Neural cell (in vitro differentiated cells): Measurements from ENCODE around the gene WIPF3. TPM values are rescaled to one million over a fixed set of nuclear protein-coding genes. Genes with fewer than 3 reads are reported as not detected.

Experiments
- H2AFZ ChIP-seq: fragments of 200-600, 300-800 bp; sonication (generic), shearing (Covaris generic); 2 replicates; pipeline ENCODE4 v1.6.0; 2014; ENCODE audit warnings: low read depth, mild to moderate bottlenecking, antibody characterized with exemption, low read length, moderate library complexity
- H3F3A ChIP-seq: fragments of 200-600 bp; shearing (Covaris generic); 2 replicates; pipeline ENCODE4 v1.6.1; 2016; ENCODE audit warnings: mild to moderate bottlenecking, moderate library complexity, mixed read lengths, antibody characterized with exemption, low read length; ENCODE audit not compliant: insufficient read depth, poor library complexity, severe bottlenecking
- H3K27ac ChIP-seq: fragments of 200-600, 300-800 bp; sonication (generic), shearing (Covaris generic); 2 replicates; pipeline ENCODE4 v1.5.1; 2014; ENCODE audit warnings: mild to moderate bottlenecking, low read length, moderate library complexity
- H3K27me3 ChIP-seq: fragments of 300-800, 200-600 bp; sonication (generic), shearing (Covaris generic); 2 replicates; pipeline ENCODE4 v1.6.0; 2014; ENCODE audit warnings: mild to moderate bottlenecking, low read depth, low read length, moderate library complexity; ENCODE audit not compliant: insufficient read depth
- H3K36me3 ChIP-seq: fragments of 300-800, 200-600 bp; sonication (generic), shearing (Covaris generic); 2 replicates; pipeline ENCODE4 v1.5.1; 2014; ENCODE audit warnings: mild to moderate bottlenecking, antibody characterized with exemption, low read length, moderate library complexity; ENCODE audit not compliant: insufficient read depth
- H3K4me2 ChIP-seq: fragments of 300-800, 200-600 bp; sonication (generic), shearing (Covaris generic); 2 replicates; pipeline ENCODE4 v1.6.0; 2014; ENCODE audit warnings: mild to moderate bottlenecking, low read length
- H3K4me3 ChIP-seq: fragments of 300-800, 200-600 bp; sonication (generic), shearing (Covaris generic); 2 replicates; pipeline ENCODE4 v1.5.1; 2014; ENCODE audit warnings: mild to moderate bottlenecking, low read length, moderate library complexity
- H3K79me2 ChIP-seq: fragments of 200-600 bp; shearing (Covaris generic); replicated peaks from 2 replicates; pipeline ENCODE4 v1.6.0; 2014; ENCODE audit warnings: mild to moderate bottlenecking, low read length, moderate library complexity; ENCODE audit not compliant: insufficient read depth
- H3K9ac ChIP-seq: fragments of 300-800, 200-600 bp; sonication (generic), shearing (Covaris generic); 2 replicates; pipeline ENCODE4 v1.6.1; 2016; ENCODE audit warnings: mild to moderate bottlenecking, low read length, mixed read lengths
- H3K9me2 ChIP-seq: fragments of 200-600 bp; shearing (Covaris generic); 2 replicates; pipeline ENCODE4 v1.6.1; 2016; ENCODE audit warnings: mild to moderate bottlenecking, low read length, mixed read lengths; ENCODE audit not compliant: insufficient read depth
- H3K9me3 ChIP-seq: fragments of 200-600, 300-800 bp; sonication (generic), shearing (Covaris generic); 2 replicates; pipeline ENCODE4 v1.6.1; 2016; ENCODE audit warnings: mild to moderate bottlenecking, mixed run types, low read length, moderate library complexity, mixed read lengths
- H4K20me1 ChIP-seq: fragments of 200-600 bp; shearing (Covaris generic); 2 replicates; pipeline ENCODE4 v1.6.1; 2016; ENCODE audit warnings: mild to moderate bottlenecking, mixed run types; ENCODE audit not compliant: insufficient read depth
- EP300 ChIP-seq: fragments of 450-650 bp; conservative IDR thresholded peaks from 2 replicates; pipeline ENCODE4 v1.6.1; 2014; ENCODE audit warnings: antibody characterized with exemption, mild to moderate bottlenecking, moderate library complexity; ENCODE audit not compliant: poor library complexity, severe bottlenecking
- EZH2 ChIP-seq: fragments of 200-600, 300-800 bp; shearing (Covaris generic), sonication (generic); IDR thresholded peaks from 2 replicates; pipeline ENCODE4 v1.6.1; 2014; ENCODE audit warnings: antibody characterized with exemption, low read length, borderline replicate concordance, mild to moderate bottlenecking; ENCODE audit not compliant: insufficient read depth, poor library complexity, severe bottlenecking
- MXI1 ChIP-seq: fragments of 450-650 bp; conservative IDR thresholded peaks from 2 replicates; pipeline ENCODE4 v1.6.1; 2014; ENCODE audit warnings: antibody characterized with exemption, mild to moderate bottlenecking; ENCODE audit not compliant: poor library complexity, severe bottlenecking
- POLR2AphosphoS5 ChIP-seq: IDR thresholded peaks from 2 replicates; pipeline ENCODE4 v1.6.1; 2012
- RAD21 ChIP-seq: fragments of 450-650 bp; conservative IDR thresholded peaks from 2 replicates; pipeline ENCODE4 v1.6.1; 2014; ENCODE audit warnings: antibody characterized with exemption, mild to moderate bottlenecking, moderate library complexity
- SMC3 ChIP-seq: fragments of 450-650 bp; conservative IDR thresholded peaks from 2 replicates; pipeline ENCODE4 v1.6.1; 2014; ENCODE audit warnings: antibody characterized with exemption, mild to moderate bottlenecking, moderate library complexity; ENCODE audit not compliant: poor library complexity
- TAF1 ChIP-seq: IDR thresholded peaks from 2 replicates; pipeline ENCODE4 v1.6.1; 2012; ENCODE audit warnings: low read depth
- polyA plus RNA-seq: library from polyadenylated mRNA; depleted of rRNA; stranded (reverse); fragments of >200 nt; gene quantifications from 2 replicates; pipeline ENCODE4 v1.2.3, GENCODE V29; 2014
- TF ChIP-seq, protein P1 (sequence below): IDR thresholded peaks from 2 replicates; pipeline ENCODE4 v1.6.1; 2012; ENCODE audit warnings: borderline replicate concordance
- TF ChIP-seq, protein P2 (sequence below): fragments of 450-650 bp; IDR thresholded peaks from 2 replicates; pipeline ENCODE4 v1.5.1; 2014; ENCODE audit warnings: antibody characterized with exemption, mild to moderate bottlenecking, moderate library complexity; ENCODE audit not compliant: poor library complexity, severe bottlenecking

WIPF3 gene
- polyA plus RNA-seq, 1 donor from 2014 or later, result 3.8 TPM

DNA sequence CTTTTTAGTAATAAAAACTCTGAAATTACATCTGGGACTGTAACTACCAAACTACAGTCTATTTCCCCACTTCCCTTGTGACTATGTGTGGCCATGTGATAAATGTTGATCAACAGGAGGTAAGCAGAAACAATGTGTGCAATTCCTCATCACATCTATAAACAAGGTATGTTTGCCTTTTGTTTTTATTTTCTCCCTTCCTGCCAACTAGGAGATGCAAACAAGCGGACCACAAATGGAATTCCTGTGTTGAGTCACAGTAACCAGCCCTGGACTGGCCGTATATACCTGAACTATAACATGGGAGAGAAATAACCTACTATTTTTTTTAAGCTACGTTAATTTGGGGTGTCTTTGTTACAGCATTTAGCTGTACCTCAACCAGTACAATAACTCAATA, 130.8 kb downstream of the WIPF3 start:
- H3K36me3 ChIP-seq, result peaks cover 18% of the 10 kb centered on the region
- H3K27ac ChIP-seq, result no peak overlapping the region
- no peak overlapping the region for H3K4me2 ChIP-seq
- H3K79me2 ChIP-seq, result no peaks in the 10 kb centered on the region
- H3F3A ChIP-seq, result no peaks in the 10 kb centered on the region
- TF ChIP-seq MXI1, result no peak
- TF ChIP-seq SMC3, result no peak
- TF ChIP-seq, protein P1, sequence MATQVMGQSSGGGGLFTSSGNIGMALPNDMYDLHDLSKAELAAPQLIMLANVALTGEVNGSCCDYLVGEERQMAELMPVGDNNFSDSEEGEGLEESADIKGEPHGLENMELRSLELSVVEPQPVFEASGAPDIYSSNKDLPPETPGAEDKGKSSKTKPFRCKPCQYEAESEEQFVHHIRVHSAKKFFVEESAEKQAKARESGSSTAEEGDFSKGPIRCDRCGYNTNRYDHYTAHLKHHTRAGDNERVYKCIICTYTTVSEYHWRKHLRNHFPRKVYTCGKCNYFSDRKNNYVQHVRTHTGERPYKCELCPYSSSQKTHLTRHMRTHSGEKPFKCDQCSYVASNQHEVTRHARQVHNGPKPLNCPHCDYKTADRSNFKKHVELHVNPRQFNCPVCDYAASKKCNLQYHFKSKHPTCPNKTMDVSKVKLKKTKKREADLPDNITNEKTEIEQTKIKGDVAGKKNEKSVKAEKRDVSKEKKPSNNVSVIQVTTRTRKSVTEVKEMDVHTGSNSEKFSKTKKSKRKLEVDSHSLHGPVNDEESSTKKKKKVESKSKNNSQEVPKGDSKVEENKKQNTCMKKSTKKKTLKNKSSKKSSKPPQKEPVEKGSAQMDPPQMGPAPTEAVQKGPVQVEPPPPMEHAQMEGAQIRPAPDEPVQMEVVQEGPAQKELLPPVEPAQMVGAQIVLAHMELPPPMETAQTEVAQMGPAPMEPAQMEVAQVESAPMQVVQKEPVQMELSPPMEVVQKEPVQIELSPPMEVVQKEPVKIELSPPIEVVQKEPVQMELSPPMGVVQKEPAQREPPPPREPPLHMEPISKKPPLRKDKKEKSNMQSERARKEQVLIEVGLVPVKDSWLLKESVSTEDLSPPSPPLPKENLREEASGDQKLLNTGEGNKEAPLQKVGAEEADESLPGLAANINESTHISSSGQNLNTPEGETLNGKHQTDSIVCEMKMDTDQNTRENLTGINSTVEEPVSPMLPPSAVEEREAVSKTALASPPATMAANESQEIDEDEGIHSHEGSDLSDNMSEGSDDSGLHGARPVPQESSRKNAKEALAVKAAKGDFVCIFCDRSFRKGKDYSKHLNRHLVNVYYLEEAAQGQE, result no peak
- no peak for TF ChIP-seq TAF1
- TF ChIP-seq, protein P2, sequence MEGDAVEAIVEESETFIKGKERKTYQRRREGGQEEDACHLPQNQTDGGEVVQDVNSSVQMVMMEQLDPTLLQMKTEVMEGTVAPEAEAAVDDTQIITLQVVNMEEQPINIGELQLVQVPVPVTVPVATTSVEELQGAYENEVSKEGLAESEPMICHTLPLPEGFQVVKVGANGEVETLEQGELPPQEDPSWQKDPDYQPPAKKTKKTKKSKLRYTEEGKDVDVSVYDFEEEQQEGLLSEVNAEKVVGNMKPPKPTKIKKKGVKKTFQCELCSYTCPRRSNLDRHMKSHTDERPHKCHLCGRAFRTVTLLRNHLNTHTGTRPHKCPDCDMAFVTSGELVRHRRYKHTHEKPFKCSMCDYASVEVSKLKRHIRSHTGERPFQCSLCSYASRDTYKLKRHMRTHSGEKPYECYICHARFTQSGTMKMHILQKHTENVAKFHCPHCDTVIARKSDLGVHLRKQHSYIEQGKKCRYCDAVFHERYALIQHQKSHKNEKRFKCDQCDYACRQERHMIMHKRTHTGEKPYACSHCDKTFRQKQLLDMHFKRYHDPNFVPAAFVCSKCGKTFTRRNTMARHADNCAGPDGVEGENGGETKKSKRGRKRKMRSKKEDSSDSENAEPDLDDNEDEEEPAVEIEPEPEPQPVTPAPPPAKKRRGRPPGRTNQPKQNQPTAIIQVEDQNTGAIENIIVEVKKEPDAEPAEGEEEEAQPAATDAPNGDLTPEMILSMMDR, result no peak
- no peak for TF ChIP-seq EP300
- TF ChIP-seq RAD21, result no peak
- no peak for TF ChIP-seq EZH2
- TF ChIP-seq POLR2AphosphoS5, result no peak
- H2AFZ ChIP-seq, result no peak overlapping the region
- H3K9ac ChIP-seq, result no peak overlapping the region
- H3K9me3 ChIP-seq, result no peaks in the 10 kb centered on the region
- H3K4me3 ChIP-seq, result no peak overlapping the region
- H3K27me3 ChIP-seq, result no peaks in the 10 kb centered on the region
- no peaks in the 10 kb centered on the region for H4K20me1 ChIP-seq
- no peaks in the 10 kb centered on the region for H3K9me2 ChIP-seq

- Histone ChIP-seq H3K4me3 (no peak overlapping the region), H3K4me2 (no peak overlapping the region), H3K27me3 (no peaks in the 10 kb centered on the region), H3K9ac (no peak overlapping the region), H4K20me1 (no peaks in the 10 kb centered on the region), H3K36me3 (peaks cover 25% of the 10 kb centered on the region), H3K9me3 (no peaks in the 10 kb centered on the region), H3K79me2 (no peaks in the 10 kb centered on the region), H2AFZ (no peak overlapping the region), H3K9me2 (no peaks in the 10 kb centered on the region), H3F3A (no peaks in the 10 kb centered on the region), H3K27ac (no peak overlapping the region)
- TF ChIP-seq SMC3 (no peak), POLR2AphosphoS5 (no peak), EZH2 (no peak), TAF1 (no peak), RAD21 (no peak), EP300 (no peak), MXI1 (no peak)
- TF ChIP-seq, protein P1, result no peak
- TF ChIP-seq, protein P2, result no peak
Observed at GRCh38 chr7:29940199-29940598, 133.9 kb downstream of the WIPF3 start.
